CD4-positive, alpha-beta T cell treated with Interleukin-17A for 4 hours (primary cell): Measurements from ENCODE around the gene SLC8A3.

Experiments used
- DNase-seq: peaks from one replicate; pipeline ENCODE4 v3.0.0-alpha.2; 2020; ENCODE audit warnings: mixed read lengths

Gene SLC8A3

GRCh38 chr14:70177081-70177800, 11.5 kb downstream of the SLC8A3 start:
- DNase-seq, result no peak

GRCh38 chr14:70173569-70173968, 15.2 kb downstream of the SLC8A3 start:
- DNase-seq, result no peak

- no peak for DNase-seq
Measured at GRCh38 chr14:70171726-70172125, 17.0 kb downstream of the SLC8A3 start.

GRCh38 chr14:70170976-70171375, 17.8 kb downstream of the SLC8A3 start:
- no peak for DNase-seq

GRCh38 chr14:70168406-70168805, 20.3 kb downstream of the SLC8A3 start:
- DNase-seq, result no peak

- no peak for DNase-seq
Measured at GRCh38 chr14:70166530-70167203, 22.1 kb downstream of the SLC8A3 start.

- no peak for DNase-seq
Measured at GRCh38 chr14:70162358-70162757, 26.4 kb downstream of the SLC8A3 start.

GRCh38 chr14:70156592-70156991, 32.2 kb downstream of the SLC8A3 start:
- DNase-seq, result no peak

- no peak for DNase-seq
Measured at GRCh38 chr14:70152704-70153103, 36.0 kb downstream of the SLC8A3 start.

GRCh38 chr14:70152081-70152480, 36.7 kb downstream of the SLC8A3 start:
- no peak for DNase-seq

GRCh38 chr14:70149596-70150165, 39.1 kb downstream of the SLC8A3 start:
- DNase-seq, result no peak

GRCh38 chr14:70148911-70149595, 39.7 kb downstream of the SLC8A3 start:
- no peak for DNase-seq

GRCh38 chr14:70148351-70148750, 40.4 kb downstream of the SLC8A3 start:
- DNase-seq, result no peak

GRCh38 chr14:70144046-70144445, 44.7 kb downstream of the SLC8A3 start:
- no peak for DNase-seq

- DNase-seq, result no peak
Measured at GRCh38 chr14:70143306-70143705, 45.4 kb downstream of the SLC8A3 start.

- no peak for DNase-seq
Measured at GRCh38 chr14:70140614-70141013, 48.1 kb downstream of the SLC8A3 start.

GRCh38 chr14:70139384-70139783, 49.4 kb downstream of the SLC8A3 start:
- no peak for DNase-seq

GRCh38 chr14:70137788-70138187, 51.0 kb downstream of the SLC8A3 start:
- DNase-seq, result no peak

GRCh38 chr14:70133461-70133860, 55.3 kb downstream of the SLC8A3 start:
- no peak for DNase-seq

GRCh38 chr14:70130482-70130881, 58.3 kb downstream of the SLC8A3 start:
- no peak for DNase-seq

- DNase-seq, result no peak
Measured at GRCh38 chr14:70127186-70127585, 61.6 kb downstream of the SLC8A3 start.

- no peak for DNase-seq
Measured at GRCh38 chr14:70123796-70124195, 65.0 kb downstream of the SLC8A3 start.

- no peak for DNase-seq
Measured at GRCh38 chr14:70121521-70121920, 67.2 kb downstream of the SLC8A3 start.

- no peak for DNase-seq
Measured at GRCh38 chr14:70118064-70118463, 70.7 kb downstream of the SLC8A3 start.
